Ectodermal cell (in vitro differentiated cells): Measurements from ENCODE around the gene MATN1.

Experiments used
- H3K27ac ChIP-seq: 2 replicates; pipeline ENCODE4 v1.7.0; 2013; ENCODE audit warnings: mild to moderate bottlenecking, low read depth, low read length; ENCODE audit not compliant: insufficient read depth, poor library complexity, severe bottlenecking
- H3K27me3 ChIP-seq: 2 replicates; pipeline ENCODE4 v1.7.0; 2013; ENCODE audit warnings: mild to moderate bottlenecking, low read length; ENCODE audit not compliant: insufficient read depth, control insufficient read depth, poor library complexity, severe bottlenecking
- H3K36me3 ChIP-seq: one replicate; pipeline ENCODE4 v1.7.0; 2013; ENCODE audit warnings: low read length; ENCODE audit not compliant: control insufficient read depth, insufficient read depth
- H3K4me1 ChIP-seq: one replicate; pipeline ENCODE4 v1.7.0; 2013; ENCODE audit warnings: low read length; ENCODE audit not compliant: control insufficient read depth, insufficient read depth
- H3K4me3 ChIP-seq: 2 replicates; pipeline ENCODE4 v1.7.0; 2013; ENCODE audit warnings: low read depth, low read length, control low read depth; ENCODE audit not compliant: insufficient read depth
- H3K9me3 ChIP-seq: 2 replicates; pipeline ENCODE4 v1.7.0; 2013; ENCODE audit warnings: mild to moderate bottlenecking, low read length, moderate library complexity; ENCODE audit not compliant: control insufficient read depth
- WGBS, 2 experiments: methylation state at CpG; one replicate each; pipeline ENCODE4 v1.1.7; 2013; ENCODE audit warnings: missing lambda C conversion rate in 2 of 2; 5-methylcytosine and 5-hydroxymethylcytosine counted together

The MATN1 gene

DNA sequence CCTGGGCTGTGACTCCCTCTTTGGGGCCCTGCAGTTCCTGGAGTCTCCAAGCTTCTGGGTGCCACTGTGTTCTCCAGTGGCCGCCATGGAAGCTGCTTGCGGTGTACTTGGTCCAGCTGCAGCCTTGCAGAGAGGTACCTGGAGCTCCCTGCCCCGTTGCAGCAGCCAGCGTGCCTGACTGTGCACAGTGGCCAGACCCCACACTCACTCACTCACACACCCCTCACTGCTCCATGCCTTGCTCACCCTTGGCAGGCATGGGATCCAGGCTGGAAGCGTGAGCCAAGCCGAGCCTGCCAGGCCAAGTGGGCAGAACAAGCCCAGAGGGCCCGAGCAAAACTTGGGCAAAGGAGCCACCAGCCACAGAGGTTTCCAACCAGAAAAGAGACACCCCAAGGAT, 43.0 kb downstream of the MATN1 start:
- 93 to 95% methylated on average over 7 of the region's 7 CpGs for WGBS, 2 experiments
- Histone ChIP-seq H3K27ac (no peak overlapping the region), H3K27me3 (peaks cover 15% of the 10 kb centered on the region), H3K4me3 (no peak overlapping the region), H3K9me3 (peaks cover 4% of the 10 kb centered on the region), H3K4me1 (peaks cover 2% of the 10 kb centered on the region), H3K36me3 (no peaks in the 10 kb centered on the region)

DNA sequence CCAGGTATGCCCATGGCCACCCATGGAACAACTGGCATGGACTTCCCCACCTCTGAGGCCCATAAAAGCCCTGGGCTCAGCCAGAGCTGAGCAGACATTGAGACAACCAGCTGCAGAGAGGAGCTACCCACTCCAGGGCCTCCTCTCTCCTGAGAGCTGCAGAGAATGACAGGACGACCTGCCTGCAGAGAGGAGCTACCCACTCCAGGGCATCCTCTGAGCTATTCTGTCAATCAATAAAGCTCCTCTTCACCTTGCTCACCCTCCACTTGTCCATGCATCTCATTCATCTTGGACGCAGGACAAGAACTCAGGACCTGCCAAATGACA, 43.4 kb downstream of the MATN1 start:
- no peak overlapping the region for H3K27ac ChIP-seq

DNA sequence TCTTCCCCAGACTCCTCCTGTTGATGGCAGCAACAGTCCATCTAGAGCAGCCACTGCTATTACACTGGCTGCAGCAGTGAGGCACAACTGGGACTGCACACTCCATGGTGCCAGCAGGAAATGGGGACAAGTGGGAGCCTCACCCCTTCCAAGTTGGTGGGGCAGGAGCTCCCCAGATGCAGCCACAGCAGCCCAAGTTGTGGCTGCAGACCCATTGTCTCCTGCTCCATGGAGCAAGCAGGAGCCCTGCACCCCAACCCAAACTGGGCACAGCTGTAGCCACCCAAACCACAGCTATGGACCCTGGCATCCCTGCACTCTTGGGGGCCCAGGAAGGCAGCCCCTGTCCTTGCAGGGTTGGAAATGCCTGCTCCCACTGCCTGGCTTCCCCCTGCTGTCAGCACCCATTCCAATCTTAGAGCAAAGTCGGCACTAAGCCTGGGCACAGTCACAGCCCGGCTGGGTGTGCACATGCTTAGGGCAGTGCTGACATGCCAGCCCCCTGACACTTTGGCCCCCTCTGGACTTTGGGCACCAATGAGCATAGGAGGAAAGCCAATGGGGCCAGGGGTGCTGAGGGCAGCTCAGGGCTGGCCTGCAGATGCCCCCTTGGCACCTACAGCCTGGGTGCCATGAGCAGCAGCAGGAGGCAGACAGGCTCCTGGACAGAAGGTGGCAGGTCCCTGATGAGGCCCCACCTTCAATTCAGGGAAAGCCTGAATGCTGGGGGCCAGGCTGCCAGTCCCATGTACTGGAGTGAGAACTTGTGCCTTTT, 44.0 kb downstream of the MATN1 start:
- no peaks in the 10 kb centered on the region for H3K4me1 ChIP-seq
- WGBS, 2 experiments, result 92 to 95% methylated on average over 2 of the region's 2 CpGs
- H3K9me3 ChIP-seq, result peaks cover 4% of the 10 kb centered on the region
- H3K4me3 ChIP-seq, result no peak overlapping the region
- H3K27me3 ChIP-seq, result peaks cover 9% of the 10 kb centered on the region
- no peaks in the 10 kb centered on the region for H3K36me3 ChIP-seq
- H3K27ac ChIP-seq, result no peak overlapping the region

More for the DNA sequence above, 43.4 kb downstream of the MATN1 start:
- H3K4me1 ChIP-seq, result peaks cover 2% of the 10 kb centered on the region
- peaks cover 14% of the 10 kb centered on the region for H3K27me3 ChIP-seq
- peaks cover 4% of the 10 kb centered on the region for H3K9me3 ChIP-seq
- WGBS, 2 experiments, result 91 to 96% methylated on average over 2 of the region's 2 CpGs
- H3K36me3 ChIP-seq, result no peaks in the 10 kb centered on the region
- no peak overlapping the region for H3K4me3 ChIP-seq

DNA sequence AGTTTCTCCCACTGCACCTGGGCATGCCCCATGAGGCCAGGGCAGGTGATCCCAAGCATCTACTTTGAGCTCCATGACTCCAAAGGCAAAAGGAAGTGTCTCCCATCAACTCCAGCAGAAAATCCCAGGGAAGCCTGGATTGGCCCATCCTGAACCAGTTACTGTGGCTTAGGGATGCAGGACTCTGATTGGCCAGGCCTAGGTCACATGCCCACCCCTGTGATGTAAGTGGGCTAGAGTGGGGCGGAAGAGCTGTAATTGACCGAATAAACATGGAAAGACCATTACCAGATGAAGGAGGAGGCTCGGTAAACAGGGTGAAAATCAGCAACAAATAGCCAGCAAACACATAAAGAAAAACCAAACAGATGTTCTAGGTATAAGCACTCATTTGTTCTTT, 45.2 kb downstream of the MATN1 start:
- Histone ChIP-seq H3K9me3 (peaks cover 4% of the 10 kb centered on the region), H3K4me3 (no peak overlapping the region), H3K27me3 (no peaks in the 10 kb centered on the region), H3K4me1 (no peaks in the 10 kb centered on the region), H3K27ac (no peak overlapping the region), H3K36me3 (no peaks in the 10 kb centered on the region)
- 89 to 92% methylated on average over 3 of the region's 3 CpGs for WGBS, 2 experiments

DNA sequence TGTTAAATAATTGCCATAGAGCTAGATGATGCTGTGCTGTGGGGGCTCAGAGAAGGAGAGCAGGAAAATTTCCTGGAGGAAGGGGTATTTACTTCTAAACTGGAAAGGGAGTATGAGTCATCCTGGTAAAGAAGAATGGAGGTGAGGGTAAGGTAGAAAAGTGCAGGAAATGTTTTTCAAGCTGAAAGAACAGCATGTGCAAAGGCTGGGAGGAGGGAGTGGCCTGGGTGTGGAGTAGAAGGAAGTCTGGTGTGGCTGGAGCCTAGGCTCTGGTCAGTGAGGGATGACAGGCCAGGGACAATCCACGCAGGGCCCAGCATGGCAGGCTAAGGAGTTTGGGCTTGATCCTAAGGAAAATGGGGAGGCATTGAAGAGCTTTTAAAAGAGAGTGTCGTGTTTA, 45.9 kb downstream of the MATN1 start:
- Histone ChIP-seq H3K27ac (no peak overlapping the region), H3K4me1 (no peaks in the 10 kb centered on the region), H3K9me3 (peaks cover 4% of the 10 kb centered on the region), H3K27me3 (no peaks in the 10 kb centered on the region), H3K4me3 (no peak overlapping the region), H3K36me3 (no peaks in the 10 kb centered on the region)
- 88 to 92% methylated on average over 2 of the region's 2 CpGs for WGBS, 2 experiments

DNA sequence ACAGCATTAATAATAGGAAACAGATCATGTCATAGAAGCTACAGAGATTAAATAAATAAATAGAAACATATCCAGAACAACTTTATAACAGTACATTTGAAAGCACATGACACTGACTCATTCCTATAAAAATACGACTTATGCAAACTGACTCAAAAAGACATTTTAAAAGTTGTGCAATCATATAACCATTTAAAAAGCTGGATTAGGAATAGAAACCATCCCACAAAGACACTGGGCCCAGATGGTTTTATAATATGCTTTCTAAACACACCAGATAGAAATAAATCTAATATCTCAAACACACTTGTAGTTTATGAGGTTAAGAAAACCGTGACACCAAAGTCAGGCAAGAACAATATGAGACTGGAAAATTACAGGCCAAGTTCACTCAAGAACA, 47.6 kb downstream of the MATN1 start:
- WGBS, 2 experiments, result 85 to 98% methylated on average over 1 to 2 of the region's 2 CpGs

DNA sequence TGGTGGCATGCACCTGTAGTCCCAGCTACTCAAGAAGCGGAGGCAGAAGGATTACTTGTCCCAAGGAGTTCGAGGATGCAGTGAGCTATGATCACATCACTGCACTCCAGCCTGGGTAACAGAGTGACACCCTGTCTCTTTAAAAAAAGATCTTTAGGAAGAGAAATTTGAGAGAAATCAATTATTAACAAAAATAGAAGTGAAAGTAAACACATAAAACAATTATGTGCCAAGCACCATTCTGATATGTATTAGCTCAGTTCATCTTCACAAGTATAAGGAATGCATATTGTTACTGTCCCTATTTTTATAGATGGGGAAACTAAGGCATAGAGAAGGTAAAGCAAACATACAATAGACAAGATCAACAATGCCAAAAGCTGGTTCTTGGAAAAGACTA, 48.1 kb downstream of the MATN1 start:
- no peaks in the 10 kb centered on the region for H3K36me3 ChIP-seq
- peaks cover 4% of the 10 kb centered on the region for H3K4me1 ChIP-seq
- no peak overlapping the region for H3K4me3 ChIP-seq
- WGBS, 2 experiments, result 85 to 99% methylated on average over 2 of the region's 2 CpGs
- no peaks in the 10 kb centered on the region for H3K27me3 ChIP-seq
- no peak overlapping the region for H3K27ac ChIP-seq
- peaks cover 4% of the 10 kb centered on the region for H3K9me3 ChIP-seq

More for the DNA sequence above, 47.6 kb downstream of the MATN1 start:
- Histone ChIP-seq H3K36me3 (no peaks in the 10 kb centered on the region), H3K27ac (no peak overlapping the region), H3K4me3 (no peak overlapping the region), H3K4me1 (no peaks in the 10 kb centered on the region), H3K27me3 (no peaks in the 10 kb centered on the region), H3K9me3 (peaks cover 4% of the 10 kb centered on the region)

DNA sequence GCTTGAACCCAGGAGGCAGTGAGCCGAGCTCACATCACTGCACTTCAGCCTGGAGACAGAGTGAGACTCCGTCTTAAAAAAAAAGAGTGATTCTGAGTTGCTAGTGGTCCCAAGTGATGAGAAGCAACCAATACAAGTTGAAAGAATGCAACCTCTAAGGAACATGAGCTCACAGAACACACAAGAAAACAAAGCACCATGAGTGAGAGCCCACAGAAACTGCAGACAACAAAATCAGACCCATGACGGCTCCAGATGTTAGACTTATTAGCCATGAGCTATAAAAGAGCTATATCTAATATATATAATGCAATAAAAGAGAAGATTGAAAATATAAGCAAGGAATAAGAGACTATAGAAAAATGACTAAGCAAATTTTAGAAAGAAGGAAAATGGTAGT, 50.0 kb downstream of the MATN1 start:
- Histone ChIP-seq H3K4me3 (no peak overlapping the region), H3K27ac (no peak overlapping the region), H3K27me3 (no peaks in the 10 kb centered on the region), H3K4me1 (peaks cover 5% of the 10 kb centered on the region), H3K36me3 (no peaks in the 10 kb centered on the region), H3K9me3 (no peaks in the 10 kb centered on the region)
- 91 to 92% methylated on average over 2 to 3 of the region's 3 CpGs for WGBS, 2 experiments

DNA sequence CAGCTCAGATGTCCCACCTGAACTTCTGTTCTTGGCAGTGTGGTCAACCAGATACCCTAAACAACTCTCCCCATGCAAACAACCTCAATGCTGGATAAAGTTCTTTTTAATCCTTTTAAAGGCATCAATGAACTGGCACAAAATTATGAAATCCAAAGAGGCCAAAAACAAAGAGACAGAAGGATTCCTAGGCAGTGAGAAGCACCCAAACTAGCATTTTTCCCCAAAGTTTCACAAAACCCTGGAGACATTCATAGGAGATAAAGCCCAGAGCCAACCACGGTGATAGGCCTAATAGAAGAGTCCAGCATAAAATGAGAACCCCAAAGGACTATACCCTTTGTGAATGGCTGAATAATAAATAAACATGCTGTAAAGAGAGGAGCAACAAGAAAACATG, 50.7 kb downstream of the MATN1 start:
- 95 to 100% methylated on average over 1 of the region's 1 CpG for WGBS, 2 experiments
- Histone ChIP-seq H3K4me3 (no peak overlapping the region), H3K9me3 (no peaks in the 10 kb centered on the region), H3K36me3 (no peaks in the 10 kb centered on the region), H3K27me3 (no peaks in the 10 kb centered on the region), H3K4me1 (peaks cover 5% of the 10 kb centered on the region), H3K27ac (no peak overlapping the region)

DNA sequence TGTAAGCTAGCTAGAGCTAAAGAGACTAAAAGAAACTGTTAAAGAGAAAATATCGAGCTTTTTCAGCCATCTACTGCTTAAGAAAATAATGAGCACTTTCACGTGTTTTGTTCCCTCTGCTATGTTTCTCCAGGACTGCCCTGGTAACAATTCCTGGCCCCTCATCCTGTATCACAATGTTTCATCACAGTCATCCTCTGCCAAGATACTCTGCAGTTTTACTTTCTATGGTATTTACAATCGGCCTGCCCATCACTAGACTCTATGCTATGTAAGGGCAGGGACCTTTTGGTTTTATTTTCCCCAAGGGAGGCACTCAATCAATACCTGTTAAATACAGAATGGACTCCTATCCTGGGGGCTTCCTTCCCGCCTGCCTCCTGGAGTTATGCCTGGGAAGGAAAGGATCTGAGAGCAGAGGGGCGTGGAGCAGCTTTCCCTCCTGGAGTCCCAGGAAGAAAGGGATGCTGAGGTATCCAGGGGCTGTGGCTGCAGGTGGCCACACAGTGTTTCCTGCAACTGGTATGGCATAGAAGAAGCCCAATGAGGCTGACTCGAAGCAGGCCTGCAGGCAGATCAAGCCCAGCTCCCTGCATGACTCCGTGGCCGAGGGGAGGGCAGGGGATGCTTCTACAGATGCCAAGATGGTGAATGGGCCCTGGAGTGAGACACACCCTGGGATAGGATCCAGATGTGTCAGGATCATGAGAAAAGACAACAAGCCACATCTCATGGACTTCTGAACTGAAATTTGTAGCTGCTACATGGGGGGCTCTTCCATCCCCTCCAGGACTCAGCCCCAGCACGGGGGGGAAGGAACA, 52.9 kb downstream of the MATN1 start:
- Histone ChIP-seq H3K27ac (no peak overlapping the region), H3K27me3 (no peaks in the 10 kb centered on the region), H3K4me3 (no peak overlapping the region), H3K36me3 (no peaks in the 10 kb centered on the region), H3K4me1 (peaks cover 5% of the 10 kb centered on the region), H3K9me3 (no peaks in the 10 kb centered on the region)
- 76 to 80% methylated on average over 9 of the region's 9 CpGs for WGBS, 2 experiments
